Measurements from ENCODE around the gene NEK5. TPM values are rescaled to one million over a fixed set of nuclear protein-coding genes. Genes with fewer than 3 reads are reported as not detected.

NEK5 gene
- polyA plus RNA-seq, 1 donor (not counting 4 experiments of a cell fraction or from before 2014, with no cell fraction given) = 0.21 TPM

GRCh38 chr13:52162279-52163101 is 33.6 kb upstream of the NEK5 start:
- H3K9me3 ChIP-seq (ENCODE audit: control insufficient read depth, low read depth, low read length) = no peaks in the 10 kb centered on the region
- no peak overlapping the region for H3K27ac ChIP-seq (ENCODE audit: control insufficient read depth, insufficient read depth, low read length)
- DNase-seq (ENCODE audit: low read depth, low spot score) (no peak), FAIRE-seq (peak; percentile 9)
- no peaks in the 10 kb centered on the region for H3K79me2 ChIP-seq (ENCODE audit: control insufficient read depth, insufficient read depth, low read length)
- no peak overlapping the region for H3K4me2 ChIP-seq (ENCODE audit: control insufficient read depth, extremely low read depth, insufficient read depth, low read depth, low read length)
- no peaks in the 10 kb centered on the region for H3K9me1 ChIP-seq (ENCODE audit: control insufficient read depth, extremely low read depth, insufficient read depth, low read length)
- H3K27me3 ChIP-seq (ENCODE audit: control insufficient read depth, extremely low read depth, insufficient read depth, low read length) = no peaks in the 10 kb centered on the region
- H3K9ac ChIP-seq (ENCODE audit: control insufficient read depth, extremely low read depth, insufficient read depth, low read length) = no peak overlapping the region
- H4K20me1 ChIP-seq (ENCODE audit: control insufficient read depth, extremely low read depth, insufficient read depth, low read length) = no peaks in the 10 kb centered on the region
- dilution Hi-C loops (cut with MboI; ENCODE audit: extremely low pct_ligation_motif_present, low sequenced_read_pairs) = no loop called here
- TF ChIP-seq CTCF (optimal IDR thresholded peaks at IDR 0.05 in 1 of 3, IDR thresholded peaks at IDR 0.05 in 1 of 3, conservative IDR thresholded peaks at IDR 0.05 in 1 of 3; ENCODE audit: extremely low read depth in 1 of 3, insufficient read depth in 2 of 3, low read length in 3 of 3) (no peak), EZH2 (IDR thresholded peaks at IDR 0.05; ENCODE audit: low read length) (no peak)
- peaks cover 8% of the 10 kb centered on the region for H3K4me1 ChIP-seq (ENCODE audit: control insufficient read depth, extremely low read depth, insufficient read depth, low read length)
- H3K4me3 ChIP-seq (ENCODE audit: control insufficient read depth in 2 of 3, extremely low read depth in 1 of 3, insufficient read depth in 2 of 3, low read depth in 1 of 3, low read length in 3 of 3) = no peak overlapping the region
- no peaks in the 10 kb centered on the region for H3K36me3 ChIP-seq (ENCODE audit: control insufficient read depth in 2 of 2, extremely low read depth in 1 of 2, insufficient read depth in 2 of 2, low read length in 2 of 2)
- H2AFZ ChIP-seq (ENCODE audit: control insufficient read depth, low read length) = no peak overlapping the region

GRCh38 chr13:52161181-52161646 is 32.3 kb upstream of the NEK5 start:
- FAIRE-seq = no peak
- Histone ChIP-seq H3K79me2 (ENCODE audit: control insufficient read depth, insufficient read depth, low read length) (no peaks in the 10 kb centered on the region), H3K4me3 (ENCODE audit: control insufficient read depth in 2 of 3, extremely low read depth in 1 of 3, insufficient read depth in 2 of 3, low read depth in 1 of 3, low read length in 3 of 3) (no peak overlapping the region), H3K4me1 (ENCODE audit: control insufficient read depth, extremely low read depth, insufficient read depth, low read length) (peaks cover 8% of the 10 kb centered on the region), H3K27ac (ENCODE audit: control insufficient read depth, insufficient read depth, low read length) (no peak overlapping the region), H3K36me3 (ENCODE audit: control insufficient read depth in 2 of 2, extremely low read depth in 1 of 2, insufficient read depth in 2 of 2, low read length in 2 of 2) (no peaks in the 10 kb centered on the region), H3K9ac (ENCODE audit: control insufficient read depth, extremely low read depth, insufficient read depth, low read length) (no peak overlapping the region), H3K9me1 (ENCODE audit: control insufficient read depth, extremely low read depth, insufficient read depth, low read length) (no peaks in the 10 kb centered on the region), H4K20me1 (ENCODE audit: control insufficient read depth, extremely low read depth, insufficient read depth, low read length) (no peaks in the 10 kb centered on the region), H3K4me2 (ENCODE audit: control insufficient read depth, extremely low read depth, insufficient read depth, low read depth, low read length) (no peak overlapping the region), H2AFZ (ENCODE audit: control insufficient read depth, low read length) (no peak overlapping the region), H3K9me3 (ENCODE audit: control insufficient read depth, low read depth, low read length) (no peaks in the 10 kb centered on the region), H3K27me3 (ENCODE audit: control insufficient read depth, extremely low read depth, insufficient read depth, low read length) (no peaks in the 10 kb centered on the region)
- TF ChIP-seq CTCF (optimal IDR thresholded peaks at IDR 0.05 in 1 of 3, IDR thresholded peaks at IDR 0.05 in 1 of 3, conservative IDR thresholded peaks at IDR 0.05 in 1 of 3; ENCODE audit: extremely low read depth in 1 of 3, insufficient read depth in 2 of 3, low read length in 3 of 3) (no peak), EZH2 (IDR thresholded peaks at IDR 0.05; ENCODE audit: low read length) (no peak)
- dilution Hi-C loops (cut with MboI; ENCODE audit: extremely low pct_ligation_motif_present, low sequenced_read_pairs) = no loop called here
- no peak for DNase-seq (ENCODE audit: low read depth, low spot score)
